ENCODE results near the gene LNP1.

LNP1 gene

DNA sequence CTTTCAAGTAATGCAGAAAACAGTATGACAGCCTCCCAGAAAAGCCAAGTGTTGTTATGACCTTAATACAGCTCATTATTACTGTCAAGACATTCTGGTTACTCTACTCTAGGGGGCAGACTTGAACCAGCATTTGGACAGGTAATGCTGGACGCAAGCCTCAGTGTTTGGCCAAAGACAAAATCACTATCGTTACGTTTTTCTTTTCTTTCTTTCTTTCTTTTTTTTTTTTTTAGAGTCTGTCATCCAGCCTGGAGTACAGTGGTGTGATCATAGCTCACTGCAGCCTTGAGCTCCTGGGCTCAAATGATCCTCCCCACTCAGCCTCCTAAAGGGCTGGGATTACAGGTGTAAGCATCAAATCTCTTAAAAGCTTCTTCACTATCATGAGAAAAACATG, 61.7 kb downstream of the LNP1 start:
- H2AFZ ChIP-seq (ENCODE audit: low read depth) = 0 out of 2 replicates have a peak overlapping the region, but pooled peaks have one; percentile 25
- peak; percentile 86 for TF ChIP-seq CTCF (conservative IDR thresholded peaks at IDR 0.05; ENCODE audit: low read depth, low read length)
- peaks cover 12% of the 10 kb centered on the region for H3K4me1 ChIP-seq (ENCODE audit: low read depth, poor library complexity, severe bottlenecking)
- no peak overlapping the region for H3K4me3 ChIP-seq (IDR thresholded peaks at IDR 0.05; ENCODE audit: insufficient read depth, low read depth, low read length)
- H3K9ac ChIP-seq = no peak overlapping the region
- H3K27ac ChIP-seq = no peak overlapping the region
- no peaks in the 10 kb centered on the region for H3K27me3 ChIP-seq (ENCODE audit: insufficient read depth, low read depth)
- no peaks in the 10 kb centered on the region for H4K20me1 ChIP-seq (ENCODE audit: insufficient read depth)
- H3K79me2 ChIP-seq (ENCODE audit: insufficient read depth, low read depth) = no peaks in the 10 kb centered on the region
- no peak overlapping the region for H3K4me2 ChIP-seq
- H3K36me3 ChIP-seq (ENCODE audit: insufficient read depth) = no peaks in the 10 kb centered on the region

GRCh38 chr3:100463646-100464155, 62.4 kb downstream of the LNP1 start:
- Histone ChIP-seq H3K27ac (no peak overlapping the region), H3K36me3 (ENCODE audit: insufficient read depth) (no peaks in the 10 kb centered on the region), H3K4me2 (no peak overlapping the region), H4K20me1 (ENCODE audit: insufficient read depth) (no peaks in the 10 kb centered on the region), H3K9ac (no peak overlapping the region), H3K27me3 (ENCODE audit: insufficient read depth, low read depth) (no peaks in the 10 kb centered on the region), H2AFZ (ENCODE audit: low read depth) (no peak overlapping the region), H3K4me1 (ENCODE audit: low read depth, poor library complexity, severe bottlenecking) (peaks cover 12% of the 10 kb centered on the region), H3K4me3 (IDR thresholded peaks at IDR 0.05; ENCODE audit: insufficient read depth, low read depth, low read length) (no peak overlapping the region), H3K79me2 (ENCODE audit: insufficient read depth, low read depth) (no peaks in the 10 kb centered on the region)
- TF ChIP-seq CTCF (conservative IDR thresholded peaks at IDR 0.05; ENCODE audit: low read depth, low read length) = no peak

GRCh38 chr3:100465892-100466777, 64.8 kb downstream of the LNP1 start:
- Histone ChIP-seq H3K27ac (no peak overlapping the region), H3K36me3 (ENCODE audit: insufficient read depth) (no peaks in the 10 kb centered on the region), H2AFZ (ENCODE audit: low read depth) (peak overlapping the region; percentile 30; the same call in 1 of the 2 replicates), H3K27me3 (ENCODE audit: insufficient read depth, low read depth) (no peaks in the 10 kb centered on the region), H3K4me1 (ENCODE audit: low read depth, poor library complexity, severe bottlenecking) (peaks cover 12% of the 10 kb centered on the region), H3K4me3 (IDR thresholded peaks at IDR 0.05; ENCODE audit: insufficient read depth, low read depth, low read length) (no peak overlapping the region), H3K4me2 (peak overlapping the region; percentile 47), H3K79me2 (ENCODE audit: insufficient read depth, low read depth) (no peaks in the 10 kb centered on the region), H4K20me1 (ENCODE audit: insufficient read depth) (no peaks in the 10 kb centered on the region), H3K9ac (no peak overlapping the region)
- TF ChIP-seq CTCF (conservative IDR thresholded peaks at IDR 0.05; ENCODE audit: low read depth, low read length) = no peak

DNA sequence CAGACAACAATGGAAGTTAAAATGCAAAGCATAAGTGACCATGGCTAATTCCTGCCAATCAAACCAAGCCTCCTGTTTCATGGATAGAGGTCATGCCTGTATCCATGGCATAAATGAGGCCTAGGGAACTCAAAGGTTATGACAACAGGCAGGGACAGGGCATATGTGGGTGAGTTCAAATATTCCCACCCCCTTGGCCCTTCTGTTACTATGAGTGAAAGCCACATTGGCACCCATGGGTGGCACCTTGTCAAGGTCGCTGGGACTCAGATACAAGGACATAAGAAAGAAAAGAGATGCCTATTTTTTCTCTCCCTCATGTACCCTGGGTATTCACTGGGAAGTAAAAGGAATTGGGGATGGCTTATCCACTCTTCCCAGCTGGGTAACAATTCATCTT, 65.8 kb downstream of the LNP1 start:
- no peak overlapping the region for H3K4me2 ChIP-seq
- H3K79me2 ChIP-seq (ENCODE audit: insufficient read depth, low read depth) = no peaks in the 10 kb centered on the region
- TF ChIP-seq CTCF (conservative IDR thresholded peaks at IDR 0.05; ENCODE audit: low read depth, low read length) = no peak
- H3K4me1 ChIP-seq (ENCODE audit: low read depth, poor library complexity, severe bottlenecking) = peaks cover 12% of the 10 kb centered on the region
- no peak overlapping the region for H3K4me3 ChIP-seq (IDR thresholded peaks at IDR 0.05; ENCODE audit: insufficient read depth, low read depth, low read length)
- no peak overlapping the region for H3K27ac ChIP-seq
- H3K9ac ChIP-seq = no peak overlapping the region
- no peaks in the 10 kb centered on the region for H3K27me3 ChIP-seq (ENCODE audit: insufficient read depth, low read depth)
- H2AFZ ChIP-seq (ENCODE audit: low read depth) = no peak overlapping the region
- no peaks in the 10 kb centered on the region for H3K36me3 ChIP-seq (ENCODE audit: insufficient read depth)
- H4K20me1 ChIP-seq (ENCODE audit: insufficient read depth) = no peaks in the 10 kb centered on the region
